NCI-H187 (cell line): ENCODE data around the gene ABCA3.
"Not testable (repeated sequence)": the region's sequence is repeated elsewhere in the genome, so short reads cannot be mapped to it uniquely, and the experiment has no call there.

Source experiments
- DNase-seq, 2 experiments: peaks; one replicate each; lab custom pipeline; 2025; lab: John Stamatoyannopoulos, UW

The ABCA3 gene

DNA sequence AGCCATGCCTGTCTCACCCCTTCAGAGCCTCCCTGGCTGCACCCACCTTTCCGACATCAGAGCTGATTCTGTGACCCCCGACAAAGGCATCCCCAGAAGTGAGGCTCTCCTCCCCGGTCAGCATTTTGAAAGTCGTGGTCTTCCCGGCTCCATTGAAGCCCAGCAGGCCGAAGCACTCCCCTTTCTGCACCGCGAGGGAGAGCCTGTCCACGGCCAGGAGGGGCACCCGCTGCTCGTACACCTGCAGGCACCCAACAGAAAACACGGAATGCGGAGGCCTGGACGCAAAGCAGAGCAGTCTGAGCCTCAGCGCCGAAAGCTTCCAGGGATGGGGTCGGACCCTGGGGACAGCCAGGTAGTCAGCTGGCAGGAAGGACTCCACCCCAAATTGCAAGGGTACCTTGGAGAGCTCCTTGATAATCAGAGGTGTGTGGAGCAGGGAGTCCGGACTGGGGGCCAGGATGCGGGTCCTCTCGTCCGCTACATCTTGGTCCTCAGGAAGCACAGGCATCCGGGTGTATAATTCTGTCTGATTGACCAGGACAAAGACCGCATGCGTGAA lies 59.5 kb downstream of the ABCA3 start:
- DNase-seq: no peak

GRCh38 chr16:2280461-2280860 lies 60.1 kb downstream of the ABCA3 start:
- DNase-seq: no peak

- DNase-seq: no peak
Measured at GRCh38 chr16:2278956-2279800, 61.4 kb downstream of the ABCA3 start.

DNA sequence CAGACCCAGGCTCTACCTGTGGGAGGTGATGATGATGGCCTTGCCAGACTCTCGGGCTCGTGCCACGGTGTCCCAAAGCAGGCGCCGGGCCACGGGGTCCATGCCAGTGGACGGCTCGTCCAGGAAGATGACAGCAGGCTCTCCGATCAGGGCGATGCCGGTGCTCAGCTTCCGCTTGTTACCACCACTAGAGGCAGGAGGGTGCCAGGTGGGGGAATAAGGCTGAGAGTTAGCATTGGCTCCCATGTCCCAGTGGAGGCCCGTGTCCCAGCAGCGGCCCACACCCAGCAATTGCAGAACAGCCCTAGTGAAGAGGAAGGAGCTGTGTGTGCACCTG lies 62.3 kb downstream of the ABCA3 start:
- DNase-seq: no peak

- DNase-seq: no peak
Measured at GRCh38 chr16:2277466-2278271, 62.9 kb downstream of the ABCA3 start.

DNA sequence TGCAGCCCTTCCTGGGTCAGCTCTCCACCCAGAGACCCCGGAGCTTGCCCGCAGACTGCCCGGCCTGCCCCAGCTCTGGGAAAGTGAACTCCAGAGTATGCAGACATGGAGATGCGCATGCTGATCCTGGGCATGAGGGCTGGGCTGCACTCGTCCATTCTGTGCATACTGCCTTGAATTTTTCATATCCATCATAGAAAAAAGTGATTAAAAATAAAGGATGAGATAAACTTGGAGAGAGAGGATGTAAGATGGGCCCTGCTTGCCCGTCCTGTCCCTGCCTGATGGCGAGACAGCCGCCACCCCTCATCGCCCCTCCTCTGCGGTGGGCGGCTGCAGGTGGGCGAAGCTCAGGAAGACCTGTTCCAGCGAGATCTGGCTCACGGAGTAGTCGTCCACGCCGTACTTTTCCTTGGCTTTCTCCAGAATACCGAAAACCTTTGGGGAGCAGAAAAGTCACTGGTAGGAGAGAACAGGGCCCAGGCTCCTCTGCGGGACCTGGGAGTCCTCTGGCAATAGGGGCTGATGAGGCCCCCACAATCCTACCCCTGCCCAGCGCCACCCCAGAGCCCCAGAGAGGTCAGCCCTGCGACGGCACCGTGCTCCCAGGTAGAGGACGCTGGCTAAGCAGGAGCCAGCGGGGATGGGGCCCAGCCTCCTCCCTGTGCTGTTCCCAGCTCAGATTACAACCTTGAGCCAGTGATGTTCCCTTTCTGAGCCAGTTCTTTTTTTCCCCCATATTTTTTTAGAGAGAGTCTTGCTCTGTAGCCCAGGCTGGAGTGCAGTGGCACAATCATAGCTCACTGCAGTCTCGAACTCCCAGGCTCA lies 63.9 kb downstream of the ABCA3 start:
- DNase-seq: no peak

- DNase-seq: no peak
Measured at GRCh38 chr16:2275476-2276367, 64.8 kb downstream of the ABCA3 start.

DNA sequence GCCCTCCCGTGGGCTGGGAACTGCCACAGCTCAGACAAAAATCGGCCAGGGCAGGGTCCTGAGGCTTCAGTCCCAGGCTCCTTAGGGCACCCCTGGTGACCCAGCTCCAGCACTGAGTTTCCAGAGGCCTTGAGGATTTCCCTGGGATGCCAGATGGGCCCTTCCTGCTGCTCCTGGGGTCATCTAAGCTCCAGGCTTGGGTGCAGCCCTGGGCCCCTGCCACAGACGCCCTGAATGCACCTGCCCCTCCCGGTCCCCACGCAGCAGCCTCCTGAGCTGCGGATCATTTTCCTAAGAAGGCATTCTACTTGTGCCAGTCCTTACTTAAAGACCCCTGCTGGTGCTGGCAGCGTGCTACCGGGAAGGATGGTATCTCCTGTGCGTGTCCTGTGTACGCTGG lies 66.6 kb downstream of the ABCA3 start:
- DNase-seq: no peak

DNA sequence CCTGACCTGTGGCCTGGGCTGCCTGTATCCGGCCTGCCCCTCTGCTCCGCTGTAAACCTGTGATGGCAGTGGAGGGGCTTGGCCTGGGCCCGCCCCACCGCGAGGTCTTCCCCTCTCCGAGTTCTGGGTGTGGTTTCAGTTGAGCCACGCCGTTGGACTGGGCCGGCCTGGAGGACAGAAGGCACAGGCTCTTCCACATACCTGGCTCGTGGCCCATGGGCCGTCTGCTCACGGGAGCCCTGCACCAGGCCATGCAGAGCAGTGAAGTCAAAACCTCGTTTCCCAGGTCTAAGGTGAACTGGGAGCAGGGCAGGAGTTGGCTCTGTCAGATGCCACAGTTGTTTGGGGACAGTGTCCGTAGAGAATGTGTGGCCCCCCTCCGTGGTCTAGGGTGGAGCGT lies 67.0 kb downstream of the ABCA3 start:
- DNase-seq: no peak

- DNase-seq: no peak
Measured at GRCh38 chr16:2271848-2272461, 68.6 kb downstream of the ABCA3 start.

DNA sequence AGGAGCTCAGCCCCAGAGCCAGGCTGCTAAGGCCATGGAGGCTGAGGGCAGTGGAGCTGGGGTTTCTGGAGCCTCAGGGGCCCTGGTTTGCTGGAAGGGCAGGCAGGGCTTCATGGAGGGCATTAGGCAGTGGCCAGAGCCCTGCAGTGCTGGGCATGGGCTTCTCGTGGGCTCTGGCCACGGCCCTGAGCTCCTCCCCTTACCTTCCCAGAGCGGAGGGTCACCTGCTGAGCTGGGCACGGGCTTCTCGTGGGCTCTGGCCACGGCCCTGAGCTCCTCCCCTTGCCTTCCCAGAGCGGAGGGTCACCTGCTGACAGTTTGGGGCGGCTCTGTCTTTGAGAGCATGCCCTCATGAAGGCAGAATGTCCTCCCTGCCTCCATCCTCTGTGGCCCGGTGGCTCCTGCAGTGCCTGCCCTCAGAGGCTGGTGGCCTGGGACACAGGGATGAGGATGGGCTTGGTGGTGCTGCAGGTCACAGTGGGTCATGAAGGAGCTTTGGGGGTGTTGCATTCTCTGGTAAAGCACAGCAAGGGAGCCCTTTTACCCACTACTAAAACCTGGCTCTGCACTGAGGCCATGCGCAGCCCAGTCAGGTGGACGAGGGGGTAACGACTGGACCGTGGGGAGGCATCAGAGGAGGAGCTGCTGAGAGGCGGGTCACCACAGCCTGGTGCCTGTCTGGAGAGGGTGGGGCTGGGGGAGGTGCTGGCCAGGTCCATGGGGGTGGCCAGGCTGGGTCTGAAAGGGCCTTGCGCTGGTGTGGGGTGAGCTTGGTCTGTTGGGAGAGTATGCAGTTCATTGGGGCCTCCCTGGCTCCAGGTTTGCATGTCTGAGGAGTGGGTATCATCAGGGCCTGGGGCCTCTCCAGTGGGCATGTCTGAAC lies 69.7 kb downstream of the ABCA3 start:
- no peak for DNase-seq

DNA sequence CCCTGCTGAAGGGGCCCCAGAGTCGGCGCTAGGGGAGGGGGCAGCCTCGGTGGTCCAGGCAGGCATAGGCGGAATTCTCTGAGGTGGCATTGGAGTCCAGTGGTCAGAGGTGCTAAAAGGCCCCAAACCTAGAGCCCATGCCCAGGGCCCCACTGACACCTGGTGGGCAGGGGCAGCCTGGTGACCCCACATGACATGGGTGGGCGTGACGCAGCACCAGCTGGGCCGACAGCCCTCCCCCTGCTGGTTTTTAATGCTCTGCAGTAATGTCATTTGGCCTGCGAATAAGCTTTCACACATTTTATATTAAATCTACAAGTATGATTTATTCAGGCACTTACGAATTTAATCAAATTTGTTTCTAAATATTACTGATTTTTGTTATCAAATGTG lies 70.5 kb downstream of the ABCA3 start:
- DNase-seq: no peak

GRCh38 chr16:2267913-2268666 lies 72.4 kb downstream of the ABCA3 start, which contains the start of gene RNPS1:
Gene RNPS1 (minus strand): TSS chr16:2268126. CDS start chr16:2264643, 3,483 bp downstream.
- DNase-seq: peak; percentile 95 to 100

GRCh38 chr16:2267505-2267912 lies 73.0 kb downstream of the ABCA3 start:
- peak in 1 of 2 experiments; percentile 93 for DNase-seq

DNA sequence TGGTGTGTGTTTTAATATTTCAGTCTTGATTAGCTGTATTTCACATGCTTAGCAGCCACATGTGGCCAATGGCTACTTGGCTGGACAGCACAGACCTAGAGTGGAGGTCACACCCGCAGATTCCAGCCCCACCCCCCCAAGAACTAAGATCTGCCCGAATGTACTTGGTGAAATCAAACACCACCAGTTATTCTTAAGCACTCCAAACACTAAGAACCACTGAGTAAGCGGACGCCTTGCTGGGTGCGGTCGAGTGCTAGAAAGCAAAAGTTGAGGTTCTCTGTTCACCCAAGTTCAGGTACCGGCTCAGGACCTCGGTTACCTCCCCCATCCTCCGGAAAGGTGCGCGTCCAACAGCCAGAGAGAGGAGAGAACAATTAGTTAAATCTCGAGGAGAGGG lies 73.6 kb downstream of the ABCA3 start:
- DNase-seq: not testable (repeated sequence)

DNA sequence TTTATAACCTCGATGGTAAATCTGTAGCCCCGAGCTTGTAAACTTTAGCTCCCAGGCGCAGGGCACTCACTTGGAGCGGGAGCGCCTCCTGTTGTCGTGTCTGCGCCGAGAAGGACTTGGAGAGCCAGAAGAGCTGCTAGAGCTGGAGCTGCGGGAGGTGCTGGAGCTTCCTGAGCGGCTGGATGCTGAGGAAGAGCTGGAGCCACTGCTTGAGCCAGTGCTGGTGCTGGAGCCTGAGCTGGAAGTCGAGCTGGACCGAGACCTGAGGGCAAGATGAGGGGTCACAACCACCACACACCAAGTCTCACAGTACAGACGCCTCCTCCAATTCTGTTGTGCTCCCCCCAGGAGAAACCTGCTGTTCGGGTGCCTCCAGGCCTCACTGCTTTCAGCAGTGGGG lies 77.5 kb downstream of the ABCA3 start:
- DNase-seq: not testable (repeated sequence)

GRCh38 chr16:2260250-2260649 lies 80.3 kb downstream of the ABCA3 start:
- DNase-seq: no peak

GRCh38 chr16:2258530-2258929 lies 82.0 kb downstream of the ABCA3 start:
- not testable (repeated sequence) for DNase-seq

DNA sequence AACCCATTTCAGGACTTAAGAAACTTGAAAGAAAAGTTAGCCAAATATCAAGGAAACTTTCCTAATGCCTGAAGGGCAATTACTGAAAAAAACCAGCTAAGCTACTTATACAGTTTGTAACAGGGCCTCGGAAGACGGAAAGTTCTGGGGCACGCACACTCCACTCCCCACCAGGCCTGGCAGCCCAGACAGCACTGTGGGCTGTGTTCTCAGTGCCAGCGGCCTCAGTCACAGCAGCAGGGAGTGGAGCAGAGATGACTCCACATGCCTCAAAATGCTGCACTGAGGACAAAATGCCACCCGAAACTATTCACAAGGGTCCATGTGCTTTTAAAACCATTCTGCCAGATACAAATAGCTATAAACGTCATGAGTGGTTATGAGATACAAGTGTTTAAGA lies 82.8 kb downstream of the ABCA3 start:
- DNase-seq: no peak
